CD4-positive, alpha-beta T cell treated with Interleukin-1 beta for 1 hour (primary cell): ENCODE results near the gene SNU13.
"Not testable (repeated sequence)": the region's sequence is repeated elsewhere in the genome, so short reads cannot be mapped to it uniquely, and the experiment has no call there.

Source experiments
- DNase-seq, 2 donors: peaks; one replicate each; pipeline ENCODE4 v3.0.0-alpha.2; 2020 to 2022

The SNU13 gene

GRCh38 chr22:41676134-41676533 is 12.5 kb downstream of the SNU13 start:
- no peak for DNase-seq

- DNase-seq, result no peak
These were observed 13.8 kb downstream of the SNU13 start for GRCh38 chr22:41674846-41675340.

GRCh38 chr22:41672780-41673509 is 15.7 kb downstream of the SNU13 start:
- peak in 1 of 2 donors; percentile 18 for DNase-seq

DNA sequence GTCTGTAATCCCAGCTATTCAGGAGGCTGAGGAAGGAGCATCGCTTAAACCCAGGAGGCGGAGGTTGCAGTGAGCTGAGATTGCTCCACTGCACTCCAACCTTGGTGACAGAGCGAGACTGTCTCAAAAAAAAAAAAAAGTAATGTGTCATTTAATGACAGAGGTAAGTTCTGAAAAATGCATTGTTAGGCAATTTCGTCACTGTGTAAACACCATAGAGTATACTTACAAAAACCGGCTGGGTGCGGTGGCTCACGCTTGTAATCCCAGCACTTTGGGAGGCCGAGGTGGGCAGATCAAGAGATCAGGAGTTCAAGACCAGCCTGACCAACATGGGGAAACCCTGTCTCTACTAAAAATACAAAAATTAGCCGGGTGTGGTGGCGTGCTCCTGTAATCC is 16.6 kb downstream of the SNU13 start:
- DNase-seq, result not testable (repeated sequence)

GRCh38 chr22:41668971-41669911 is 19.4 kb downstream of the SNU13 start:
- no peak for DNase-seq

GRCh38 chr22:41664951-41665350 is 23.7 kb downstream of the SNU13 start:
- no peak for DNase-seq

- DNase-seq, result no peak
These were observed 24.2 kb downstream of the SNU13 start for GRCh38 chr22:41664490-41664889.

DNA sequence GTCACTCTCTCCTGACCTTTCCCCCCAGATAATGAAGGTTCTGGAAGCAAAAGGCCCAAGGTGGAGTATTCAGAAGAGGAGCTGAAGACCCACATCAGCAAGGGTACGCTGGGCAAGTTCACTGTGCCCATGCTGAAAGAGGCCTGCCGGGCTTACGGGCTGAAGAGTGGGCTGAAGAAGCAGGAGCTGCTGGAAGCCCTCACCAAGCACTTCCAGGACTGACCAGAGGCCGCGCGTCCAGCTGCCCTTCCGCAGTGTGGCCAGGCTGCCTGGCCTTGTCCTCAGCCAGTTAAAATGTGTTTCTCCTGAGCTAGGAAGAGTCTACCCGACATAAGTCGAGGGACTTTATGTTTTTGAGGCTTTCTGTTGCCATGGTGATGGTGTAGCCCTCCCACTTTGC is 25.1 kb downstream of the SNU13 start:
- not testable (repeated sequence) for DNase-seq

DNA sequence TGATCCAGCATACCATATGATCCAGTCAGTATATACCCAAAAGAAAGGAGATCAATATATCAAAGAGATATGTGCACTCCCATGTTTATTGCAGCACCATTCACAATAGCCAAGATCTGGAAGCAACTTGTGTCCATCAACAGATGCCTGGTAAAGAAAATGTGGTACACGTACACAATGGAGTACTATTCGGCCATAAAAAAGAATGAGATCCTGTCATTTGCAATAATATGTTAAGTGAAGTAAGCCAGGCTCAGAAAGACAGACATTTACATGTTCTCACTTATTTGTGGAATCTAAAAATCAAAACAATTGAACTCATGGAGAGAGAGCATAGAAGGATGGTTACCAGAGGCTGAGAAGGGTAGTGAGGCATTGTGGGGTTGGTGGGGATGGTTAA is 27.0 kb downstream of the SNU13 start:
- DNase-seq, result no peak

GRCh38 chr22:41661088-41661487 is 27.6 kb downstream of the SNU13 start:
- no peak for DNase-seq

DNA sequence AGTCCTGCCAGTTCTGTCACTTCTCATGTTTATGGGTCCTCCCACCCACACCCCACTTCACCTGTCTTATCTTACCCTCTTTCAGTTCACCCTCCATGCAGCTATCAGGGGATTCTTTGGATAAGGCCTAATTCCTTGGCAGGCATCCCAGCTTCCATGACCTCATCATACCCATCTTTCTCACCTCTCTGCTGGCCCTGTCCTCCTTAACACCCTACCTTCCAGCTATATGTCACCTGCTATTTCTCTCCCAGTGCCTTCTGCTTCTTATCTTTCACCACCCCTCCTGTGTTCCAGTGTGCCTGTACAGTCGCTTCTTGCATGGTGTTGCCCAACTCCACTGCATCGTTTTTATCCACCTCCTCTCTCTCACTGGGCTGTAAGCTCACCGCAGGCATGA is 28.3 kb downstream of the SNU13 start:
- DNase-seq, result no peak

DNA sequence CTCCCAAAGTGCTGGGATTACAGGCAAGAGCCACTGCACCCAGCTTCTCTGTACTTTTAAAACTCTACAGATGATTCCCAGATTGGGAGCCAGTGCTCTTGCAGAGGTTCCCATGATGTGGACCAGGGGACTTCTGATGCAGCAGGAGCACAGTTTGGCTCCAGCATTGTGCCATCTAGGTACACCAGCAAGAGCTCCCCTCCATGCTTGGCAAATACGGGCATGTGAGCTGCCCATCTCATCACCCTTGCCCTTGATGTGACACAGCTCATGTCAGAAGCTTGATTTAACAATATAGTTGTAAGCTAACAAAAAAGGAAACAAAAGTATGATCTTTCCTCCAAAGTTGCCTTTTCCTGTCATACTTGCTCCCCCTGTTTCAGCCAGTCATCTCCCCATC is 28.7 kb downstream of the SNU13 start:
- DNase-seq, result no peak

GRCh38 chr22:41658869-41659268 is 29.8 kb downstream of the SNU13 start:
- no peak for DNase-seq

DNA sequence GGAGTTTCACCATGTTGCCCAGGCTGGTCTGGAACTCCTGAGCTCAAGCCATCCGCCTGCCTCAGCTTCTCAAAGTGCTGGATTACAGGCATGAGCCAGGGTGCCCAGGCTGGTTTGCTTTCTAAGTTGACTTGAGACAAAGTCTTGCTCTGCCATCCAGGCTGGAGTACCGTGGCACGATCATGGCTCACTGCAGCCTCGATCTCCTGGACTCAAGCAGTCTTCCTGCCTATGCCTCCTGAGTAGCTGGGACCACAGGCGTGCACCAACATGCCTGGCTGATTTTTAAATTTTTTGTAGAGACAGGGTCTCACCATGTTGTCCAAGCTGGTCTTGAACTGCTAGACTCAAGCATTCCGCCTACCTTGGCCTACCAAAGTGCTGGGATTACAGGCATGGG is 31.0 kb downstream of the SNU13 start:
- DNase-seq, result no peak

GRCh38 chr22:41656556-41656955 is 32.1 kb downstream of the SNU13 start:
- no peak for DNase-seq

GRCh38 chr22:41654322-41654721 is 34.3 kb downstream of the SNU13 start:
- DNase-seq, result no peak

GRCh38 chr22:41650821-41651220 is 37.8 kb downstream of the SNU13 start:
- DNase-seq, result no peak

DNA sequence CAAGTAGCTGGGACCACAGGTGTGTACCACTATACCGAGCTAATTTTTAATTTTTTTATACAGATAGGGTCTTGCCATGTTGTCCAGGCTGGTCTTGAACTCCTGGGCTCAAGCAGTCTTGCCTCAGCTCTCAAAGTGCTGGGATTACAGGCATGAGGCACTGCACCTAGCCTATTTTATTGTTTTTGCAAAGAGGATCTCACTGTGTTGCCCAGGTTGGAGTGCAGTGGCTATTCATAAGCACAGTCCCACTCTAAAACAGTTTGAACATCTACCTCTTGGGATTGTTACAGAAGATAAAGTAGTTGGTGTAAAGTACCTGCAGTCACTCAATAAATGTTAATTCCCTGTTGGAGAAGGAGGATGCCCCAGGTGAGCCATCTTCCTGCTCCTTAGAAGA is 38.4 kb downstream of the SNU13 start:
- DNase-seq, result no peak

GRCh38 chr22:41648432-41648831 is 40.2 kb downstream of the SNU13 start:
- DNase-seq, result no peak

DNA sequence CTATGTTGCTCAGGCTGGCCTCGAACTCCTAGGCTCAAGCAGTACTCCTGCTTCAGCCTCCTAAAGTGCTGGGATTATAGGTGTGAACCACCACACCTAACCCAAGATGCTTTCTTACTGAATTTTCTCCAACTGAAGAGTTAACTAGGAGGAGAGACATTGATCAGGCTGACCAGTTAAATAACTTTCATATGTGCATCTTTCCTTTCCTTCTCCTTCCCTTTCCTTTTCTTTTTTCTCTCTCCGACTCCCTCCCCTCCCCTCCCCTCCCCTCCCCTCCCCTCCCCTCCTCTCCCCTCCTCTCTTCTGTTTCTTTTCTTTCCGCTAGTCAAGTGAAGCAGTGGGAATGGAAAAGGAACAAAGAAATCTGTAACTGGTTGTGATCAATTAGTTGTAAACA is 40.9 kb downstream of the SNU13 start:
- DNase-seq, result no peak

DNA sequence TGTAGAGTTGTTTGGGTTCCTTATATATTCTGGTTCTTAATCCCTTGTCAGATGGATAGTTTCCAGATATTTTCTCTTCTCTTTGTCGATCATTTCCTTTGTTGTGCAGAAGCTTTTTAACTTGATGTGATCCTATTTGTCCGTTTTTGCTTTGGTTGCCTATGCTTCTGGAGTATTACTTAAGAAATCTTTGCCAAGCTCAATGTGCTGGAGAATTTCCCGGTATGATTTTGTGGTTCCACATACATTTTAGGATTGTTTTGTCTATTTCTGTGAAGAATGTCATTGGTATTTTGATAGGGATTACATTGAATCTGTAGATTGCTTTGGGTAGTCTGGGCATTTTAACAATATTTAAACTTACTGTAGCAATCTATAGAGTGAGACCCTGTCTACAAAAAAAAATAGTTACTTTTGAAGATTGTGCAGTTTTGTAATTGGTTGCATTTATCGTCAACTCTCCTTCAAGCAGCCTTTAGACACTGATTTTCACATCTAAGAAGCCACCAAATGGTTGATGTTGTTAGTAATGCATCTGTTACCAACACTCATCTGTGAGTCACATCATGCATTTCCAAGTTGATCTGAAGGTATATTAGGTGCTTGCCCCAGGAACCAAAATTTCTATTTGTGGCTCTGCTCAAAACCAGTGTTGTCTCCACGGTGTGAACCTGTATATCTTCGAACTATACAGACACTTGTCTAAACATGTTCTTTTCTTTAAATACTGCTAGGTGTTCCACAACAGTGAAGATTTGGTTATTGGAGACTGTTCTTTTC is 46.1 kb downstream of the SNU13 start:
- no peak for DNase-seq

GRCh38 chr22:41641854-41642253 is 46.8 kb downstream of the SNU13 start:
- no peak for DNase-seq

DNA sequence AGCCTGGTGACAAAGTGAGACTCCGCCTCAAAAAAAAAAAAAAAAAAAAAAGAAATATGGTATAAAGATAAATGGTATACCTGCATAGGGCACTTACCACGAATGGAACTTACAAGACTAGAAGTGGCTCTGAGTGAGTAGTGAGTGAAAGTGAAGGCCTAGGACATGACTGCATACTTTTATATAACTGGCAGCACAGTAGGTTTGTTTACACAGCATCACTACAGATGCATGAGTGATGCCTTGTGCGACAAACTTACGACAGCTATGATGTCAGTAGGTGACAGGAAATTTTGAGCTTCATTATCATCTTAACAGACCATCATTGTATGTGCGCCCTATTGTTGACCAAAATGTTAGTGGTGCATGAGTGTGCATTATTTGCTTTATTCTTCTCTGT is 49.9 kb downstream of the SNU13 start:
- DNase-seq, result no peak
